ENCODE measurements around the gene PKNOX2. TPM values are rescaled to one million over a fixed set of nuclear protein-coding genes. Genes with fewer than 3 reads are reported as not detected.

PKNOX2 gene
- total RNA-seq, 6 experiments from 2014 or later: 0.09 to 0.31 (median 0.14) TPM

- DNase-seq: peak in 1 of 3 donors; percentile 35
- WGBS (ENCODE audit: insufficient coverage, low coverage, low lambda C conversion rate, missing lambda C conversion rate): 32% methylated on average over 12 of the region's 12 CpGs
- intact Hi-C loops (cut with DNase I): no loop called here
Observed at GRCh38 chr11:125457814-125458343, 293.3 kb downstream of the PKNOX2 start.

GRCh38 chr11:125460275-125460674 lies 295.7 kb downstream of the PKNOX2 start:
- intact Hi-C loops (cut with DNase I): no loop called here
- ATAC-seq (no peak), DNase-seq (no peak)
- Histone ChIP-seq H3K4me1 (no peaks in the 10 kb centered on the region), H3K27me3 (no peaks in the 10 kb centered on the region), H3K9me3 (no peaks in the 10 kb centered on the region), H3K27ac (no peak overlapping the region), H3K36me3 (no peaks in the 10 kb centered on the region), H3K4me3 (no peak overlapping the region)
- 74% methylated on average over 5 of the region's 6 CpGs for WGBS (ENCODE audit: insufficient coverage, low coverage, low lambda C conversion rate, missing lambda C conversion rate)
- TF ChIP-seq POLR2A (IDR thresholded peaks at IDR 0.05): no peak
- TF ChIP-seq CTCF (IDR thresholded peaks at IDR 0.05): no peak

More at GRCh38 chr11:125457814-125458343, 293.3 kb downstream of the PKNOX2 start:
- H3K4me1 ChIP-seq: no peaks in the 10 kb centered on the region
- ATAC-seq: peak; percentile 61 to 82 (median 72)
- no peak for TF ChIP-seq POLR2A (IDR thresholded peaks at IDR 0.05)
- TF ChIP-seq CTCF (IDR thresholded peaks at IDR 0.05): no peak
- H3K27ac ChIP-seq: no peak overlapping the region
- no peak overlapping the region for H3K4me3 ChIP-seq
- H3K36me3 ChIP-seq: no peaks in the 10 kb centered on the region
- no peaks in the 10 kb centered on the region for H3K27me3 ChIP-seq
- H3K9me3 ChIP-seq: no peaks in the 10 kb centered on the region

GRCh38 chr11:125463590-125464269 lies 299.2 kb downstream of the PKNOX2 start:
- TF ChIP-seq POLR2A (IDR thresholded peaks at IDR 0.05) (no peak), CTCF (IDR thresholded peaks at IDR 0.05) (no peak)

GRCh38 chr11:125464270-125464662 lies 299.7 kb downstream of the PKNOX2 start:
- no peak for ATAC-seq
- no peak overlapping the region for H3K4me3 ChIP-seq
- 53% methylated on average over 4 of the region's 4 CpGs for WGBS (ENCODE audit: insufficient coverage, low coverage, low lambda C conversion rate, missing lambda C conversion rate)

More at GRCh38 chr11:125463590-125464269, 299.2 kb downstream of the PKNOX2 start:
- Histone ChIP-seq H3K27me3 (no peaks in the 10 kb centered on the region), H3K4me1 (no peaks in the 10 kb centered on the region), H3K9me3 (no peaks in the 10 kb centered on the region), H3K4me3 (no peak overlapping the region), H3K27ac (no peak overlapping the region), H3K36me3 (no peaks in the 10 kb centered on the region)
- intact Hi-C loops (cut with DNase I): no loop called here
- no peak for ATAC-seq
- no peak for DNase-seq
- WGBS (ENCODE audit: insufficient coverage, low coverage, low lambda C conversion rate, missing lambda C conversion rate): 43% methylated on average over 4 of the region's 5 CpGs

More at GRCh38 chr11:125464270-125464662, 299.7 kb downstream of the PKNOX2 start:
- intact Hi-C loops (cut with DNase I): no loop called here
- H3K36me3 ChIP-seq: no peaks in the 10 kb centered on the region
- no peak for TF ChIP-seq CTCF (IDR thresholded peaks at IDR 0.05)
- TF ChIP-seq POLR2A (IDR thresholded peaks at IDR 0.05): no peak
- no peak overlapping the region for H3K27ac ChIP-seq
- H3K4me1 ChIP-seq: no peaks in the 10 kb centered on the region
- no peaks in the 10 kb centered on the region for H3K27me3 ChIP-seq
- no peak for DNase-seq
- H3K9me3 ChIP-seq: no peaks in the 10 kb centered on the region
